SU-DHL-6 (cell line): Measurements from ENCODE around the gene RYR2.

Experiments used
- H2AFZ ChIP-seq: fragments of 200-600 bp; sonication (generic); 2 replicates; pipeline ENCODE4 v1.6.1; 2014; ENCODE audit warnings: low read depth, mild to moderate bottlenecking, moderate library complexity, mixed read lengths, antibody characterized with exemption, low read length; ENCODE audit not compliant: severe bottlenecking
- H3F3A ChIP-seq: fragments of 200-600 bp; shearing (Covaris generic); 2 replicates; pipeline ENCODE4 v1.6.0; 2016; ENCODE audit warnings: antibody characterized with exemption, mild to moderate bottlenecking; ENCODE audit not compliant: insufficient read depth
- H3K27ac ChIP-seq: fragments of 200-600 bp; sonication (generic); 2 replicates; pipeline ENCODE4 v1.5.1; 2016; ENCODE audit warnings: low read depth, mild to moderate bottlenecking, low read length, moderate library complexity, mixed read lengths
- H3K27me3 ChIP-seq: fragments of 200-600 bp; sonication (generic), shearing (Covaris generic); 2 replicates; pipeline ENCODE4 v1.6.0; 2014; ENCODE audit warnings: mild to moderate bottlenecking, low read length
- H3K36me3 ChIP-seq: fragments of 200-600 bp; sonication (generic); 2 replicates; pipeline ENCODE4 v1.6.1; 2014; ENCODE audit warnings: mild to moderate bottlenecking, low read length, mixed read lengths
- H3K4me2 ChIP-seq: fragments of 300-600, 200-600 bp; shearing (Covaris generic), sonication (generic); 2 replicates; pipeline ENCODE4 v1.6.0; 2014; ENCODE audit warnings: low read length, low read depth, mild to moderate bottlenecking; ENCODE audit not compliant: poor library complexity, severe bottlenecking
- H3K4me3 ChIP-seq: fragments of 200-600 bp; sonication (generic); 2 replicates; pipeline ENCODE4 v1.5.1; 2014; ENCODE audit warnings: antibody characterized with exemption, low read length, mild to moderate bottlenecking, mixed read lengths; ENCODE audit not compliant: insufficient read depth, poor library complexity, severe bottlenecking
- H3K79me2 ChIP-seq: fragments of 200-600 bp; sonication (generic); 2 replicates; pipeline ENCODE4 v1.6.1; 2014; ENCODE audit warnings: mild to moderate bottlenecking, low read length, moderate library complexity; ENCODE audit not compliant: insufficient read depth
- H3K9ac ChIP-seq: fragments of 200-600 bp; sonication (generic); 2 replicates; pipeline ENCODE4 v1.7.0; 2014; ENCODE audit warnings: mild to moderate bottlenecking, low read length
- H3K9me2 ChIP-seq: fragments of 200-600 bp; sonication (generic); replicated peaks from 2 replicates; pipeline ENCODE4 v1.6.1; 2014; ENCODE audit warnings: low read length; ENCODE audit not compliant: insufficient read depth
- H3K9me3 ChIP-seq: fragments of 200-600 bp; sonication (generic); 2 replicates; pipeline ENCODE4 v1.6.1; 2014; ENCODE audit warnings: low read length, mixed read lengths; ENCODE audit not compliant: insufficient read depth
- H4K20me1 ChIP-seq: fragments of 200-600 bp; sonication (generic); 2 replicates; pipeline ENCODE4 v1.6.1; 2014; ENCODE audit warnings: low read depth, mild to moderate bottlenecking, antibody characterized with exemption, low read length, moderate library complexity, mixed read lengths
- EZH2phosphoT487 ChIP-seq: fragments of 200-600 bp; sonication (generic), shearing (Covaris generic); conservative IDR thresholded peaks from 2 replicates; pipeline ENCODE4 v1.6.1; 2018; ENCODE audit warnings: mild to moderate bottlenecking, antibody characterized with exemption, low read length, moderate library complexity, mixed read lengths
- TF ChIP-seq, protein P1 (sequence below): fragments of 200-600 bp; sonication (generic); IDR thresholded peaks from one replicate; pipeline ENCODE4 v1.5.1; 2017; ENCODE audit warnings: antibody characterized with exemption, mild to moderate bottlenecking, low read length, moderate library complexity; ENCODE audit not compliant: insufficient read depth, poor library complexity, severe bottlenecking

RYR2 gene

DNA sequence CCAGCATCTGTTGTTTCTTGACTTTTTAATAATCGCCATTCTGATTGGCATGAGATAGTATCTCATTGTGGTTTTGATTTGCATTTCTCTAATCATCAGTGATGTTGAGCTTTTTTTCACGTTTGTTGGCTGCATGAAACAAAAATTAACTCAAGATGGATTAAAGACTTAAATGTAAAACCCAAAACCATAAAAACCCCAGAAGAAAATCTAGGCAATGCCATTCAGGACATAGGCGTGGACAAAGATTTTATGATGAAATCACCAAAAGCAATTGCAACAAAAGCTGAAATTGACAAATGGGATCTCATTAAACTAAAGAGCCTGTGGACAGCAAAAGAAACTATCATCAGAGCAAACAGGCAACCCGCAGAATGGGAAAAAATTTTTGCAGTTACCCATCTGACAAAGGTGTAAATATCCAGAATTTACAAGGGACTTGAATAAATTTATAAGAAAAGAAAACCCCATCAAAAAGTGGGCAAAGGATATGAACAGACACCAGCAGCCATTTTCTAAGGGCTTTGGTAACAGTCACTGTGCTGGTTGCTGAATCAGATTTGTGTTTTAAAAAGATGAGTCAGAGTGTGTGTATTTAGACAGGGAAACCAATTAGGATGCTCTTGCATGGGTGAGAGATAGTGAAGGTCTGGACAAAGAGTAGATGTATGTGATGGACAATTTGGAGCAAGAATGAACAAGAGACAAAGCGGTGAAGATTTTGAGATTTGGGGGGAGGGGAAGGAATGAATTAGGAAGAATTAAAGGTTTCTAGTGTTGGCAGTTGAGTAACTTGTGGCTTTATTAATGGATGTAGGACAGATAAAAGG, 110.7 kb downstream of the RYR2 start:
- H4K20me1 ChIP-seq, result no peaks in the 10 kb centered on the region
- H3F3A ChIP-seq, result no peaks in the 10 kb centered on the region
- H3K27ac ChIP-seq, result no peak overlapping the region
- H3K4me2 ChIP-seq, result no peak overlapping the region
- no peak overlapping the region for H2AFZ ChIP-seq
- no peaks in the 10 kb centered on the region for H3K27me3 ChIP-seq
- H3K9me3 ChIP-seq, result no peaks in the 10 kb centered on the region
- TF ChIP-seq, protein P1, sequence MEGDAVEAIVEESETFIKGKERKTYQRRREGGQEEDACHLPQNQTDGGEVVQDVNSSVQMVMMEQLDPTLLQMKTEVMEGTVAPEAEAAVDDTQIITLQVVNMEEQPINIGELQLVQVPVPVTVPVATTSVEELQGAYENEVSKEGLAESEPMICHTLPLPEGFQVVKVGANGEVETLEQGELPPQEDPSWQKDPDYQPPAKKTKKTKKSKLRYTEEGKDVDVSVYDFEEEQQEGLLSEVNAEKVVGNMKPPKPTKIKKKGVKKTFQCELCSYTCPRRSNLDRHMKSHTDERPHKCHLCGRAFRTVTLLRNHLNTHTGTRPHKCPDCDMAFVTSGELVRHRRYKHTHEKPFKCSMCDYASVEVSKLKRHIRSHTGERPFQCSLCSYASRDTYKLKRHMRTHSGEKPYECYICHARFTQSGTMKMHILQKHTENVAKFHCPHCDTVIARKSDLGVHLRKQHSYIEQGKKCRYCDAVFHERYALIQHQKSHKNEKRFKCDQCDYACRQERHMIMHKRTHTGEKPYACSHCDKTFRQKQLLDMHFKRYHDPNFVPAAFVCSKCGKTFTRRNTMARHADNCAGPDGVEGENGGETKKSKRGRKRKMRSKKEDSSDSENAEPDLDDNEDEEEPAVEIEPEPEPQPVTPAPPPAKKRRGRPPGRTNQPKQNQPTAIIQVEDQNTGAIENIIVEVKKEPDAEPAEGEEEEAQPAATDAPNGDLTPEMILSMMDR, result no peak
- no peak for TF ChIP-seq EZH2phosphoT487
- no peaks in the 10 kb centered on the region for H3K36me3 ChIP-seq
- H3K9ac ChIP-seq, result no peak overlapping the region
- no peaks in the 10 kb centered on the region for H3K9me2 ChIP-seq
- H3K79me2 ChIP-seq, result no peaks in the 10 kb centered on the region
- no peak overlapping the region for H3K4me3 ChIP-seq

DNA sequence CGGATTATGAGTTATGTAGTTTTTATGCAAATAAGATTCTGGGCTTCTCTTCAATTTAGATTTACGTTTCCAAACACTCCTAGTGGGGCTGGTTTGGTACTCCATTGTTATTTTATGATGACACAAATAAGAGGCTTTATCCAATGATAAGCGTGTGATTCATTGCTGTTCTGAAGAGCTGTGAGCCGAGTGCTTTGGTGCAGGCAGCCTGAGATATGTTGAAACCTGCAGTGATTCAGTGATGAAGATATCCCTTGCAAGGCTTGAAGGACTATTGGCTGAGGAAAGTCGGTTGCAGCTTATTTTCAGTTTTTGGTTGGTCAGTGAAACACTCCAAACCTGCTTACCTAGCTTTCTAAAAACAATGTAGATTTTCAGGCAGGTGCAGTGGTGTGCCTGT, 112.2 kb downstream of the RYR2 start:
- Histone ChIP-seq H3K9me3 (no peaks in the 10 kb centered on the region), H3K9ac (no peak overlapping the region), H3K27ac (no peak overlapping the region), H3K79me2 (no peaks in the 10 kb centered on the region), H3K4me3 (no peak overlapping the region), H3K4me2 (no peak overlapping the region), H3K27me3 (no peaks in the 10 kb centered on the region), H3K9me2 (no peaks in the 10 kb centered on the region), H3F3A (no peaks in the 10 kb centered on the region), H2AFZ (no peak overlapping the region), H4K20me1 (no peaks in the 10 kb centered on the region), H3K36me3 (no peaks in the 10 kb centered on the region)
- TF ChIP-seq, protein P1, result no peak
- TF ChIP-seq EZH2phosphoT487, result no peak

DNA sequence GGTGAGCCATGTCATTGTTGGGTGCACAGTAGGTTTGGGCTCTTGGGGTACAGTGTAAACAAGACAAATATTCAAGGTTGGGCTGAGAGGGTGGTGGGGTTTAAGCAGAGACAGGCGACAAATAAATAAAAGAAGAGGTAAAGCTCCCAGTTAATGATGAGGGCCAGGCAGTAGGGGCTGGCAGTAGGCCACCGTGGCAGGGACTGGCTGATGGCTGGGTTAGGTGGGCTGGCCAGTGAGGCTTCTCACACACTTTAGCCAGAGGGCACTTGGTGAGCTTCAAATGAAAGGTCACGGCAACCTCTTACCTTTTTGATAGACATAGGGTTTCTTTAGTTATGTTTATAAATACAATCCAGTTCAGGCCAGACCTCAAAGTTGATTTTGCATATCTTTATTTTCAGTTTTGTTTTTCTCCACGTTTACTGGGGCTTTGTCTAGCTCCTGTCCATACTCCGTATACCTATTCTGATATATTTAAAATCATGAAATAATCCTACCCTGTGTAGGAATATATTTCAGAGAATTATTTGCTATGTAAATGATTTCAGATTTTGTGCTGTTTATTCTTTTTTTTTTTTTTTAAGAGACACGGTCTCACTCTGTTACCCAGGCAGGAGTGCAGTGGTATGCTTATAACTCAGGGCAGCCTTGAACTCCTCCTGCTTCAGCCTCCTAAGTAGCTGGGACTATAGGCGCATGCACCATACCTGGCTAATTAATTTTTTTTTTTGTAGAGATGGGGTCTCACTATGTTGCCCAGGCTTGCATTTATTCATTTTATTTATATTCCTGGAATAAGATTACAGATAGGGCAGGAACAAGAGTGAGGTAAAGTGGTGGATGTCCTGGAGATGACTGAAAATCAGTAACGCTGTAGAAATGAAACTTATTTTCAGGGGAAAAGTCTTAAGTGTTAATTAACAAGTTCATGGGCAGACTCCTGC, 122.7 kb downstream of the RYR2 start:
- Histone ChIP-seq H2AFZ (no peak overlapping the region), H3K4me2 (no peak overlapping the region), H3F3A (no peaks in the 10 kb centered on the region), H3K9me3 (no peaks in the 10 kb centered on the region), H3K36me3 (no peaks in the 10 kb centered on the region), H3K79me2 (no peaks in the 10 kb centered on the region), H3K9me2 (no peaks in the 10 kb centered on the region), H3K4me3 (no peak overlapping the region), H4K20me1 (no peaks in the 10 kb centered on the region), H3K27me3 (no peaks in the 10 kb centered on the region), H3K27ac (no peak overlapping the region), H3K9ac (no peak overlapping the region)
- TF ChIP-seq, protein P1, result no peak
- TF ChIP-seq EZH2phosphoT487, result no peak
